WERI-Rb-1 (cell line): ENCODE data around the gene RCOR3.

Experiments used
- DNase-seq: peaks from one replicate; pipeline ENCODE4 v3.0.0-alpha.2; 2020
- H3K27ac ChIP-seq: fragments of 250-450 bp; sonication (Bioruptor Pico); 2 replicates; pipeline ENCODE4 v1.5.1; 2020; ENCODE audit warnings: mild to moderate bottlenecking, moderate library complexity
- H3K27me3 ChIP-seq: fragments of 250-450 bp; sonication (Bioruptor Pico); 2 replicates; pipeline ENCODE4 v1.5.1; 2021; ENCODE audit warnings: mild to moderate bottlenecking, low read depth, moderate library complexity; ENCODE audit not compliant: insufficient read depth, severe bottlenecking
- H3K36me3 ChIP-seq: fragments of 250-450 bp; sonication (Bioruptor Pico); 2 replicates; pipeline ENCODE4 v1.5.1; 2020; ENCODE audit warnings: mild to moderate bottlenecking, moderate library complexity
- H3K4me3 ChIP-seq: 2 replicates; pipeline ENCODE4 v1.5.1; 2011; ENCODE audit warnings: low read depth, mild to moderate bottlenecking, control low read depth, low read length
- H3K9me3 ChIP-seq: fragments of 250-450 bp; sonication (Bioruptor Pico); 2 replicates; pipeline ENCODE4 v1.5.1; 2021; ENCODE audit warnings: mild to moderate bottlenecking, moderate library complexity; ENCODE audit not compliant: severe bottlenecking
- CTCF ChIP-seq: IDR thresholded peaks from 2 replicates; pipeline ENCODE4 v1.5.1; 2011; ENCODE audit warnings: low read depth, mild to moderate bottlenecking, control low read depth, inconsistent platforms, low read length

The RCOR3 gene

GRCh38 chr1:211334986-211335385 is 75.8 kb downstream of the RCOR3 start:
- Histone ChIP-seq H3K27me3 (no peaks in the 10 kb centered on the region), H3K36me3 (peaks cover 11% of the 10 kb centered on the region), H3K9me3 (no peaks in the 10 kb centered on the region), H3K4me3 (no peak overlapping the region), H3K27ac (no peak overlapping the region)
- TF ChIP-seq CTCF, result no peak
- no peak for DNase-seq

GRCh38 chr1:211335522-211336157 is 76.5 kb downstream of the RCOR3 start:
- Histone ChIP-seq H3K9me3 (no peaks in the 10 kb centered on the region), H3K27ac (no peak overlapping the region), H3K36me3 (peaks cover 11% of the 10 kb centered on the region), H3K4me3 (no peak overlapping the region), H3K27me3 (no peaks in the 10 kb centered on the region)
- TF ChIP-seq CTCF, result no peak
- DNase-seq, result no peak

GRCh38 chr1:211336161-211336560 is 77.0 kb downstream of the RCOR3 start:
- Histone ChIP-seq H3K4me3 (no peak overlapping the region), H3K9me3 (no peaks in the 10 kb centered on the region), H3K27ac (peak overlapping the region; percentile 52), H3K27me3 (no peaks in the 10 kb centered on the region), H3K36me3 (peaks cover 15% of the 10 kb centered on the region)
- no peak for TF ChIP-seq CTCF
- DNase-seq, result no peak

- H3K9me3 ChIP-seq, result no peaks in the 10 kb centered on the region
- peak; percentile 83 for DNase-seq
- TF ChIP-seq CTCF, result no peak
- no peaks in the 10 kb centered on the region for H3K27me3 ChIP-seq
- peak overlapping the region; percentile 52 for H3K27ac ChIP-seq
- peaks cover 17% of the 10 kb centered on the region for H3K36me3 ChIP-seq
- H3K4me3 ChIP-seq, result no peak overlapping the region
These were observed 77.6 kb downstream of the RCOR3 start for GRCh38 chr1:211336775-211337174.

GRCh38 chr1:211337430-211338223 is 78.5 kb downstream of the RCOR3 start:
- Histone ChIP-seq H3K4me3 (no peak overlapping the region), H3K27me3 (no peaks in the 10 kb centered on the region), H3K36me3 (peaks cover 19% of the 10 kb centered on the region), H3K9me3 (no peaks in the 10 kb centered on the region), H3K27ac (peak overlapping the region; percentile 52)
- peak; percentile 41 for DNase-seq
- TF ChIP-seq CTCF, result no peak
